Stimulated activated CD8-positive, alpha-beta memory T cell treated with anti-CD3 and anti-CD28 coated beads, Interleukin-7, amount 100 ng/mL, for 48 hours (primary cell): Measurements from ENCODE around the gene MBD3L2B.

Experiments
- DNase-seq, 2 donors: peaks; one replicate each; pipeline ENCODE4 v3.0.0-alpha.2; 2020; ENCODE audit warnings: low read depth in 1 of 2; ENCODE audit errors: extremely low read depth in 1 of 2

MBD3L2B gene

DNA sequence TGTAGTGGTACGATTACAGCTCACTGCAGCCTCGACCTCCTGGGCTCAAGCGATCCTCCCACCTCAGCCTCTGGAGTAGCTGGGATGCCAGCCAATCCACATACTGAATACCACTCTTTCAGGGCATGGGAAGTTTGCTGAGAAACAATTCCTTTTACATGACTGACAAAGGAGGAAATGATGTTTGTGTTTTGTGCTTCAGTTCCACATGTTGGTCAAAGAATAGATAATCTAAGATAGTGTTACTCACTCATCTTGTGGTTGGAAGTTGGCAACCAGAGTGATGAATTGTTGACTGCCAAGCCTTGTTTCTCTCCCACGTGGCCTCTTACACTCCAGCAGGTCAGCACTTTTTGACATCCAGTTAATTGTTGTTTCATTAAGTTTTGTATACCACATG is 7.6 kb downstream of the MBD3L2B start:
- DNase-seq = no peak

DNA sequence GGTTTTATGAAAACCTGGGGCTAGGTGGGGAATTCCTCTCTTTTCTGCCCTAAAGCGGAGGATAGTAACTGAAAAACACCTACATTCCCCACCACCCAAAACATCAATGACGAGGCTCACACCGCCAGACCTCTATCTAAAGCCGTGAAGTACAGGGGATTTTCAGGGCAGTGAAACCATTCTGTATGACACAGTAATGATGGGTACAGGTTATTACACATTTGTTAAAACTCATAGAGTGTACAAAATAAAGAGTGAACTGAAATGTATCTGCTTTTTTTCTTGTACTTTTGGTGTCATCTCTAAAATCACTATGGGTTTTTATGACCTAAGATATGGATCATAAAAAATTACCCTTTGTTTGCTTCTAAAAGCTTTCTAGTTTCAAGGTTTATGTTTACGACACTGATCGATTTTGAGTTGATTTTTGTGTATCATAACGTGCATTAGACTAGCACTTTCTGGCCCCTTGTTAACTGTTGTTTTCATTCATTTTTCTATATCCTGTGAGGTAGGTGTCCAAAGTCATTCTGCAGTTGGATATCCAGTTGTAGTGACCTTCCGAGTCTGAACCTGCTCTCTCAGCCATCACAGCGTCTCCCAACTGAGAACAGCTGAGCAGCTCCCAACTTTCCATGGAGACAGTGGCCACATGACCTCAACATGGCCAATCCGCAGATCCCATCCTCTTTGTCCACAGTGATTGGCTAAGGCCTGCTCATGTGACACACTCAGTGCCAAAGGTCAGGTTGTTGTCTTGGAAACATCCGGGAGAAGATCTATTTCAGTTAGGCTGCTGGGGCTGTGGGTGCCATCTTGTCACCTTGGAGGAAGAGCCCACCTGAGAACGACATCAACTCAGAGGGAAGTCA is 10.3 kb downstream of the MBD3L2B start:
- DNase-seq = peak in 1 of 2 donors; percentile 27

- DNase-seq = no peak
These were observed 13.4 kb downstream of the MBD3L2B start for GRCh38 chr19:7007859-7008258.

- no peak for DNase-seq
These were observed 15.0 kb downstream of the MBD3L2B start for GRCh38 chr19:7006135-7006704.

DNA sequence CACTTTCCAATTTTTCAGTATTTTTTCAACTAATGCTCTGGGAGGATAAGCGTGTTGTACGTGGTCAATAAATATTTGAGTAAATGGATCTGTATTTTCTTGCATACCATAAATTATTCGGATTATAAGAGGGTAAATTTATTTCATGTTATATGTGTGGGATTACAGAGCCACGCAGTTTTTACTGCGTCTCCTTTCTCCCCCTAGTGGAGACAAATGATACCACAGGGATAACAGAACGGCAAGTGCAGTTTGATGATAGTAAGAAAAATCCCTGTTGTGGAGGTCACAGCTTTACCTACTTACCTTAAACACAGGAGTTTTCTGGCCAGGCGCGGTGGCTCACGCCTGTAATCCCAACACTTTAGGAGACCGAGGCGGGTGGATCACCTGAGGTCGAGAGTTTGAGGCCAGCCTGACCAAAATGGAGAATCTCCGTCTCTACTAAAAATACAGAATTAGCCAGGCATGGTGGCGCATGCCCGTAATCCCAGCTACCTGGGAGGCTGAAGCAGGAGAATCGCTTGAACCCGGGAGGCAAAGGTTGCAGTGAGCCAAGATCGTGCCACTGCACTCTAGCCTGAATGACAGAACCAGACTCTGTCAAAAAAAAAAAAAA is 16.8 kb downstream of the MBD3L2B start:
- no peak for DNase-seq

DNA sequence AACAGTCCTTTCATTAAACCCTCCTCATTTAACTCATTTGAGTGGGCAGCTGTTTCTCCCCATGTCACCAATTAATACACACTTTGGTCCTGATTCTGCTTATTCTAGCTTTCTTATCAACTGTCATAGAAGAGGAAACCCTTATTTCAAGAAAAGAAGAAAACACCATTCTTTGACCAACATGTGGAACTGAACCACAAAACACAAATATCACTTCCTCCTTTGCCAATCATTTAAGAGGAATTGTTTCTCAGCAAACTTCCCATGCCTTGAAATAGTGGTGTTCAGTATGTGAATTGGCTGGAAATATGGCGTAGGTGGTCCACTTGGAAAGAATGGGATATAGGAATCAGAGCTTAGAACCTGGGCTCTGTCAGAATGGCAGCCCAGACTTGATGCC is 20.4 kb downstream of the MBD3L2B start:
- DNase-seq = no peak

DNA sequence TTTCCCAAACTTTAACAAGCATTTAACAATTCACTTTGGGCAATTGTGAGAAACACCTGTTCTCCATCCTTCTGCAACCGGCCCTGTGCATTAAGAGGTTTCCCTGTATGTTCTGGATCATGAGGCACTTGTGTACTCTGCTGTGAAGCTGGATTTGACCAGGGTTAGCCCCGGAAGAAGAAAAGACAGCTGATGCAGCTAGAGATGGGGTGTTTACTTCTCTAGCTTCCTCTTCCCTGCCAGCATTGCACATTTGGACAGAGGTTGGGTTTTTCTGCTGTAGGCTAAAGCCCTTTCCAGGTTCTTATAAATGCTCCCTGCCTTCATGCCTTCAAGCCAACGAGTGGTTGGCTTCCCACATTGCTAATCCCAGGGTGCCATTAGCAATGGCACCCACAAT is 20.9 kb downstream of the MBD3L2B start:
- DNase-seq = no peak

GRCh38 chr19:6999933-7000332 is 21.3 kb downstream of the MBD3L2B start:
- DNase-seq = no peak

DNA sequence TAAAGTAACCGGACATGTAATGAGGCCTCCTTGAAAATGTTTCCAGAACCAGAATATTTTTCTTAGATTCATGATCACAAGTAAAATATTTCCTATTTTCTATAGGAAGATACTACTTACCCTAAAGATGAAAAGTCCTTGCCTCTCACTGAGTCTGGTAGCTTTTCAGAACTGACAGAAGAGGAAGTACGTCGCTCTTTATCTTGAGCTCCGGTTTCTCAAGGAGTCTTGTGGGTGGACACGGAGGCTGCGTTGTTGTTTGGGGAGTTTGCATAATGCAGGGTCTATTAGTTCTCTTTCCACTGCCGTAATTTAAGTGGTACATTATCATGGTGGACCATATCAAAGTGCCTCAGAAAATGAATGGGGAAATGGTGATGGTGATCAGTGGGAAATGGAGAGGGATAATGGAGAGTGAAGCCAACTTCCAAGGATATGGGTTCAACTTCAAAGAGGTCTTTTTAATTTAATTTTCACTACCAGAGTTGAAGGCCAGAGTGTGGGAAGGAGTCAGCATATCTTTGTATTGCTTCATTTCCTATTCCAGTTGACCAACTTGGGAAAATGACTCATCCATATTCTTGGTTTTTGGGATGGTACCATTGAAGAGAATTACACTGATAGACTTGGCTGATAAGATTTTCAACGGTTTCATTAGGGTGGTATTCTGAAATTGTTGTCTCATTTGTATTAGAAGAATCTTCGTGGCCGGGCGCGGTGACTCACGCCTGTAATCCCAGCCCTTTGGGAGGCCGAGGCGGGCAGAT is 23.4 kb downstream of the MBD3L2B start:
- DNase-seq = no peak

- DNase-seq = no peak
These were observed 24.4 kb downstream of the MBD3L2B start for GRCh38 chr19:6996810-6997209.

- no peak for DNase-seq
These were observed 26.2 kb downstream of the MBD3L2B start for GRCh38 chr19:6995054-6995453.

DNA sequence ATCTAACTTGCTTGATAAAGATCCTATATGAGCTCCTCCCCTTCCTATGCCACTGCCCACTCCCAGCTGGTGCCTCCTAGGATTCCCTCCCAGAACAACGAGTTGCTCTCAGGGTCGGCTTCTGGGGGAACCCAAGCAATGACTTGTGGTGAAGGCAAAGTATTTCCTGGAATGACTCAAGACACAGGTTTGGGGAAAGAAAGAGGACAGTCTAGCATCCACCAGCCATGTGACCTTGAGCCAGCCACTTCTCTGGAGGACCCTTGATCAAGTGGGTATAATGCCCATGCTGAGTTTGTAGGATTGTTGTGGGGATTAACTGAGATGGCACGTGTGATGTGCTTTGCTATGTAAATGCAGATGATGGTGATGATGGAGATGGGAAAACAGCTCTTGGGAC is 33.0 kb downstream of the MBD3L2B start:
- DNase-seq = no peak

DNA sequence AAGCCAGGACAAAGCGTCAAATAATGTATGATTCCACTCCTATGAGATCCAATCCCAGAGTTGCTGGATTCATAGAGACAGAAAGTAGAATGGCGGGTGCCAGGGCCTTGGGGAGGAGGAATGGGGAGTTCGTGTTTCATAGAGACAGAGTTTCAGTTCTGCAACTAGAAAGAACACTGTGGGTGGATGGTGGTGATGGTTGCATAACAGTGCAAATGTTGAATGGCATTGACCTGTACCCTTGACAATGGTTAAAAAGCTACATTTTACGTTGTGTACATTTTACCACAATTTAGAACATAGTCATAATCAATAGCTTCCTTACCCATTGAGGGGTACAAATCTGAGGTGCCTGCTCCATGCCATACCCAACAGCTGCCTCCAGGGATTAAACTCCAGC is 33.4 kb downstream of the MBD3L2B start:
- no peak for DNase-seq

GRCh38 chr19:6983448-6983847 is 37.8 kb downstream of the MBD3L2B start:
- DNase-seq = no peak

DNA sequence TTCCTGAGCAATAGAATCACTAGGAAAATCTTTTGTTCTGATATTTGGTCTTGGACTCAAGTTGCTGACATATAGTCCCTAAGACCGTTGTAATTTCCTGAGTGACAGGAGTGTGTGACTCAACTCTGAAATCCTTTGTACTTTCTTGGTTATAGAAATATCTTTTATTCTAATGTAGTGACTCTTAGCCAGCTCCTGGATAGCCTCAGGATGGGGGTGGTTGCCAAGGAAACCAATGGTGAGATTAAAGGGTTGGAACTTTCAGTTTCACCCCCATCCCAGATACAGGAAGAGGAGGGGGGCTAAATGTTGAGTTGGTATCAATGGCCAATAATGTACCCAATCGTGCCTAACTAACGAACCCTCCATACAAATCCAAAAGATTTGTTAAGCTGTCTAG is 41.8 kb downstream of the MBD3L2B start:
- no peak for DNase-seq

- no peak for DNase-seq
These were observed 45.0 kb downstream of the MBD3L2B start for GRCh38 chr19:6976197-6976596.

DNA sequence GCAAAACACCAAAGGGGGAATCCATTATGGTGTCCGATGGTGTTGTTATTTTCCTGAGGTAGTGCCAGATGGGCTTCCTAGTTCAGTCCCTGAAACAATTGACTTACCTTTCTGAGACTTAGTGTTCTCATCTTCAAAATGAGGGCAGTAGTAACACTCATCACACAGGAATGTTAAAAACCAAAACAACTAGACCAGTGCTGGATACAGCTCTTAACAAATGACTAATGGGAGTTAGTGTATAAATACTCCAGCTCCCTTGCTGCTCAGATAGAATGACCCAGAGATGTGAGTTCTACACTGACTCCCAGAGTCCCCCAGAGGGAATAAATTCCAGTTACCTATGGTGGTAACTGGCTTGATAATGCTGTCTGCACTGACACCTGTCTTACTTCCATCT is 49.9 kb downstream of the MBD3L2B start:
- DNase-seq = no peak

DNA sequence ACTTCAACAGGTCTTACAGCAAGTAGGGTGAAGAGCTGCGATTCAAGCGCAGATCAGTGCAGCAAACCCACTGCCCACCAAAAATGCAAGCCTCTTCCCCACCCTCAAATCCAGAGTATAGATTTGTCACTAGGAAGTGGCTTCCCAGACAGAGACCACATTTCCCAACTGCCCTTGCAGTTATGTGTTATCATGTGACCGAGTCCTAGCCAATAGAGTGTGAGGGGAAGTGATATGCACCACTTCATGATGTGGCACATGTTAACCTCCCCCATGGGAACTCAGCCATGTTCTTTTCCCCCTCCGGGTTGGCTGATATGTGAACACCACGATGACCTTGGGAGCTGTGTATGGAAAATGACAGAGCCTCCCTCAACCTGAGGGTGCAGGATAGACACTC is 50.8 kb downstream of the MBD3L2B start:
- no peak for DNase-seq

DNA sequence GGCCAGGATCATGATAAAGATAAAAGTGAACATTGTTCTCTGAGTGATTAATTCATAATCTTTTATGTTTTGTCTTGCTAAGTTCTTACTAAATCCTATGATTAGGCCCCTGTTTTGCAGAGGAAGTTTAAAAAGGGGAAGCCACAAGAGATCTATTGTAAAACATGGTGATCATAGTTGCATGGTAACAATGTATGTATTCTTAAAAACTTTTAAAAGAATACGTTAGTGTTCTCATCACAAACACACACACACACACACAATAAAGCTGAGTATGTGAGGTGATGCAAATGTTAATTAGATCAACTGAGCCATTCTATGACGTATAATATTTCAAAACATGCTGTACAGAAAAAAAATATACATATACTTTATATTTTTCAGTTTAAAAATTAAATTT is 51.2 kb downstream of the MBD3L2B start:
- no peak for DNase-seq

DNA sequence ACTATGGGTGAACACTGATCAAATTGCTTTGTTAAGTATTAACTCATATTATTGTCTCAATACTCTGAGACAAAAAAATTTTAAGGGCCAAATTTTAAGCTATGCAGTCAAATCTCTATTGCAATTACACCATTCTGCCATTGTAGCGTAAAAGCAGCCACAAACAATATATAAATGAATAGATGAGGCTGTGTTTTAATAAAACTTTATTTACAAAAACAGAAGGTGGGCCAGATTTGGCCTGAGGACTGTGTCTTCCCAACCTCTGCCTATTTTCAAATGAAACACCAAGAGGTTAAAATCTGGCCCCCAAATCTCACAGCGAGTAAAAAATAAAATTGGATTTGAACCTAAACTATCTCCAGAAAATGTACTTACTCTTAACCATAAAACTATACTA is 51.7 kb downstream of the MBD3L2B start:
- DNase-seq = no peak
